ENCODE data around the gene IGSF5. TPM values are rescaled to one million over a fixed set of nuclear protein-coding genes. Genes with fewer than 3 reads are reported as not detected.
"Not testable (repeated sequence)": the region's sequence is repeated elsewhere in the genome, so short reads cannot be mapped to it uniquely, and the experiment has no call there.

IGSF5 gene
- total RNA-seq (1 to 10 TPM; 5.0 to 8.4 (median 6.2) TPM), polyA plus RNA-seq (4.4 TPM)
- long read RNA-seq, donor 1, partial matches to known transcripts: 0 of 8 reads
- long read RNA-seq, donor 1, other reads (novel, unspliced or antisense): 8 of 8 reads
- long read RNA-seq, donor 2, partial matches to known transcripts: 0 of 5 reads
- long read RNA-seq, donor 2, other reads (novel, unspliced or antisense): 5 of 5 reads
- long read RNA-seq, donor 3, partial matches to known transcripts: 0 of 5 reads
- long read RNA-seq, donor 3, other reads (novel, unspliced or antisense): 5 of 5 reads
- long read RNA-seq, donor 4, partial matches to known transcripts: 0 of 3 reads
- long read RNA-seq, donor 4, other reads (novel, unspliced or antisense): 3 of 3 reads

DNA sequence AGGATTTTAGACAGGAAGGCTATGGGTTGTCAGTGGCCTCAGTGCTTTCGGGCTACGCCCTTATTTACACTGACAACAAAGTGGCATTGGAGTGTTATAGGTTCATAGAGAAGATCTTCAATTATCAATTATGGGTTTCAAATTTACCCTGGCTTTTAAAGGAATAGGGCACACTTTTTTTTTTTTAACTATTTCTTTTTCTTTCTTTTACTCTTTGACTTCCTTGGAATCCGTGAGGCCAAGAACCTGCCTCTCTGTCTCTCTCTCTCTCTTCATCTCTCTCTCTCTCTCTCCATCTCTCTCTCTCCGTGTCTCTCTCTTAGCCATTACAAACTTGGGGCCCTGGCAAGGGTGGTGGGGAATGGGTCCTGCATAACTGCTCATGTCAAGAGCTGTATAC lies at the start of gene IGSF5:
TSS of gene IGSF5 (plus strand) at position 301 of the 400 bp plus-strand sequence. CDS start 327 bp downstream, outside the sequence.
- H3K9me3 ChIP-seq (ENCODE audit: control insufficient read depth, low read length); ATAC-seq; intact Hi-C loops (cut with DNase I); H3K4me1 ChIP-seq (ENCODE audit: control insufficient read depth, insufficient read depth, low read length); H3K27me3 ChIP-seq (ENCODE audit: control insufficient read depth, insufficient read depth); H3K27ac ChIP-seq (ENCODE audit: low read length); H3K4me3 ChIP-seq (ENCODE audit: low read length); DNase-seq: not testable (repeated sequence)
- 80% methylated on average over 4 of the region's 4 CpGs for WGBS

- ATAC-seq (no peak), DNase-seq (no peak)
- no peaks in the 10 kb centered on the region for H3K9me3 ChIP-seq (ENCODE audit: control insufficient read depth, low read length)
- H3K4me1 ChIP-seq (ENCODE audit: control insufficient read depth, insufficient read depth, low read length): no peaks in the 10 kb centered on the region
- no peak overlapping the region for H3K27ac ChIP-seq (ENCODE audit: low read length)
- H3K4me3 ChIP-seq (ENCODE audit: low read length): no peak overlapping the region
- intact Hi-C loops (cut with DNase I): no loop called here
- no peaks in the 10 kb centered on the region for H3K27me3 ChIP-seq (ENCODE audit: control insufficient read depth, insufficient read depth)
- WGBS: 90% methylated on average over 7 of the region's 7 CpGs
These were observed 48.8 kb upstream of the IGSF5 start for GRCh38 chr21:39696196-39696595.

- WGBS: 62% methylated on average over 4 of the region's 4 CpGs
- DNase-seq (no peak), ATAC-seq (no peak)
- no peaks in the 10 kb centered on the region for H3K9me3 ChIP-seq (ENCODE audit: control insufficient read depth, low read length)
- no peaks in the 10 kb centered on the region for H3K27me3 ChIP-seq (ENCODE audit: control insufficient read depth, insufficient read depth)
- intact Hi-C loops (cut with DNase I): no loop called here
- no peak overlapping the region for H3K4me3 ChIP-seq (ENCODE audit: low read length)
- no peaks in the 10 kb centered on the region for H3K4me1 ChIP-seq (ENCODE audit: control insufficient read depth, insufficient read depth, low read length)
- no peak overlapping the region for H3K27ac ChIP-seq (ENCODE audit: low read length)
These were observed 48.4 kb upstream of the IGSF5 start for GRCh38 chr21:39696618-39697017.

GRCh38 chr21:39700318-39700717 lies 44.7 kb upstream of the IGSF5 start:
- intact Hi-C loops (cut with DNase I): no loop called here
- no peak overlapping the region for H3K27ac ChIP-seq (ENCODE audit: low read length)
- WGBS: 69% methylated on average over 2 of the region's 2 CpGs
- H3K27me3 ChIP-seq (ENCODE audit: control insufficient read depth, insufficient read depth): no peaks in the 10 kb centered on the region
- ATAC-seq: no peak
- no peaks in the 10 kb centered on the region for H3K9me3 ChIP-seq (ENCODE audit: control insufficient read depth, low read length)
- no peak for DNase-seq
- no peaks in the 10 kb centered on the region for H3K4me1 ChIP-seq (ENCODE audit: control insufficient read depth, insufficient read depth, low read length)
- no peak overlapping the region for H3K4me3 ChIP-seq (ENCODE audit: low read length)

GRCh38 chr21:39703578-39703977 lies 41.4 kb upstream of the IGSF5 start:
- Histone ChIP-seq H3K27ac (ENCODE audit: low read length) (no peak overlapping the region), H3K4me1 (ENCODE audit: control insufficient read depth, insufficient read depth, low read length) (no peaks in the 10 kb centered on the region), H3K27me3 (ENCODE audit: control insufficient read depth, insufficient read depth) (no peaks in the 10 kb centered on the region), H3K4me3 (ENCODE audit: low read length) (no peak overlapping the region), H3K9me3 (ENCODE audit: control insufficient read depth, low read length) (no peaks in the 10 kb centered on the region)
- intact Hi-C loops (cut with DNase I): no loop called here
- DNase-seq: no peak
- 83% methylated on average over 1 of the region's 1 CpG for WGBS
- no peak for ATAC-seq

DNA sequence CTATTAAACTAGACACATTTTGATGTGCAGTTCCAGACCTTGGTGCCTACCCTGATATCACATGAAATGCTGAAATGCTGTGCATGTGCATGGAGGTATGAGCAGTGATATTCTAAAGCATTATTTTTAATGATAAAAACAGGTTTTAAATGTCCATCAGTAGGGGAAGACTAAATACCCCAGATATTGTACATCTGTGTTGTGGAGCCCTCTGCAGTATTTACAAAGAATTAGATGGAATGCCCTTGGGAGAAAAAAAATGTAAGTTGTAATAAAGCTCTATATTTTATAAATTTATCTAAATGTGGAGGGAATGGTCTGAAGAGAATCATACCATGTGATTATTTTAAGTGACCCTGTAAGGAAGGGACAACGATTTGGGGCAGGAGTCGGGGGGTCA lies 39.1 kb upstream of the IGSF5 start:
- H3K4me3 ChIP-seq (ENCODE audit: low read length): no peak overlapping the region
- WGBS: 87% methylated on average over 2 of the region's 2 CpGs
- H3K27me3 ChIP-seq (ENCODE audit: control insufficient read depth, insufficient read depth): no peaks in the 10 kb centered on the region
- no peak overlapping the region for H3K27ac ChIP-seq (ENCODE audit: low read length)
- DNase-seq (no peak), ATAC-seq (no peak)
- no peaks in the 10 kb centered on the region for H3K4me1 ChIP-seq (ENCODE audit: control insufficient read depth, insufficient read depth, low read length)
- no peaks in the 10 kb centered on the region for H3K9me3 ChIP-seq (ENCODE audit: control insufficient read depth, low read length)
- intact Hi-C loops (cut with DNase I): no loop called here

- Histone ChIP-seq H3K9me3 (ENCODE audit: control insufficient read depth, low read length) (no peaks in the 10 kb centered on the region), H3K4me1 (ENCODE audit: control insufficient read depth, insufficient read depth, low read length) (no peaks in the 10 kb centered on the region), H3K4me3 (ENCODE audit: low read length) (no peak overlapping the region), H3K27me3 (ENCODE audit: control insufficient read depth, insufficient read depth) (no peaks in the 10 kb centered on the region), H3K27ac (ENCODE audit: low read length) (no peak overlapping the region)
- DNase-seq: no peak
- 13% methylated on average over 1 of the region's 1 CpG for WGBS
- intact Hi-C loops (cut with DNase I): no loop called here
- ATAC-seq: no peak
These were observed 37.7 kb upstream of the IGSF5 start for GRCh38 chr21:39707316-39707715.

- no peaks in the 10 kb centered on the region for H3K9me3 ChIP-seq (ENCODE audit: control insufficient read depth, low read length)
- WGBS: 94% methylated on average over 8 of the region's 8 CpGs
- DNase-seq: no peak
- no peak for ATAC-seq
- no peaks in the 10 kb centered on the region for H3K27me3 ChIP-seq (ENCODE audit: control insufficient read depth, insufficient read depth)
- no peaks in the 10 kb centered on the region for H3K4me1 ChIP-seq (ENCODE audit: control insufficient read depth, insufficient read depth, low read length)
- intact Hi-C loops (cut with DNase I): loop anchor here in 1 of 4 donors (5.0 kb wide), 1 partner anchor 184 kb away; no protein-coding TSS in a partner anchor
- no peak overlapping the region for H3K27ac ChIP-seq (ENCODE audit: low read length)
- no peak overlapping the region for H3K4me3 ChIP-seq (ENCODE audit: low read length)
These were observed 34.1 kb upstream of the IGSF5 start for GRCh38 chr21:39710866-39711265.

- ATAC-seq (no peak), DNase-seq (no peak)
- H3K4me3 ChIP-seq (ENCODE audit: low read length): no peak overlapping the region
- no peaks in the 10 kb centered on the region for H3K27me3 ChIP-seq (ENCODE audit: control insufficient read depth, insufficient read depth)
- intact Hi-C loops (cut with DNase I): loop anchor here in 1 of 4 donors (5.0 kb wide), 1 partner anchor 185 kb away; no protein-coding TSS in a partner anchor
- 70% methylated on average over 7 of the region's 7 CpGs for WGBS
- no peak overlapping the region for H3K27ac ChIP-seq (ENCODE audit: low read length)
- no peaks in the 10 kb centered on the region for H3K4me1 ChIP-seq (ENCODE audit: control insufficient read depth, insufficient read depth, low read length)
- H3K9me3 ChIP-seq (ENCODE audit: control insufficient read depth, low read length): no peaks in the 10 kb centered on the region
These were observed 32.7 kb upstream of the IGSF5 start for GRCh38 chr21:39712273-39712672.

DNA sequence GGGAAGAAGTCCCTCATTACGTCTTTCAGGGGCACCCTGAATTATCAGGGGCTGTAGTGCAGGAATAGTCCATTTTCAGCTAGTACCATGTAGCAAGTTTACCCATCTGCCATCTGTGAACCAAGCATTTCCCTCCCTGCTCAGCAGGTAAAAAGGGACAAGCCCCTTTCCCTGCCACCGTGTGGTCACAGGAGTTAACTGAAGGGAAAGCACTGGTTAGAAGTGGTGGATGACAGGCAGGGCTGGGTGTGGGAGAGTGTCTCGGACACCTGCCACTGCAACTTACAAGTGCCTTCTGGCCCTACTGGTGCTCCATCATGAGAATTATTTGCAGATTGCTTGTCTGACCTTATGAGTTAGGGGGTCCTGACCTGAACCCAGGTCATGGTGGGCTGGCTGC lies 32.0 kb upstream of the IGSF5 start:
- DNase-seq (no peak), ATAC-seq (no peak)
- H3K27me3 ChIP-seq (ENCODE audit: control insufficient read depth, insufficient read depth): no peaks in the 10 kb centered on the region
- intact Hi-C loops (cut with DNase I): loop anchor here in 1 of 4 donors (5.0 kb wide), 1 partner anchor 186 kb away; no protein-coding TSS in a partner anchor
- no peak overlapping the region for H3K4me3 ChIP-seq (ENCODE audit: low read length)
- H3K9me3 ChIP-seq (ENCODE audit: control insufficient read depth, low read length): no peaks in the 10 kb centered on the region
- no peaks in the 10 kb centered on the region for H3K4me1 ChIP-seq (ENCODE audit: control insufficient read depth, insufficient read depth, low read length)
- no peak overlapping the region for H3K27ac ChIP-seq (ENCODE audit: low read length)
- 67% methylated on average over 3 of the region's 3 CpGs for WGBS

DNA sequence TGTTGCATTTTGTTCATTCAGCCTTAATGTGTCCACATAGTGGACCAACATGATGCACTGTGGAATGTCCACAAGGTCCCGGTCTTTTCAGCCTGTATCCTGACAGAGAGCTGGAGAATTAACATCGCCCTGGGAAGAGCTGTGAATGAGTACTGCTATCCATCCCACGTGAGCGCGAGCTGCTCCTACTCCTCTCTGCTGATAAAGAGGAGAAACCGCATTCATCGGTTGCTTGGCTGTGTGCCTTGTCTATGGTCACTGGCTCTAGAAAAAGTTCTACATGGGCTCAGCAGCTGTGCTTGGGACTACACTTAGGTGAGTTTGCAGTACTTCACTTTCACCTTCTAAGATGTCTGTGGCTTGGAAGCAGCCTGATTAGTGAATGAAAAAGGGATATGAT lies 31.1 kb upstream of the IGSF5 start:
- DNase-seq (no peak), ATAC-seq (peak in 1 of 2 donors; percentile 44)
- intact Hi-C loops (cut with DNase I): loop anchor here in 2 of 4 donors (2.0 to 5.0 kb wide), 2 partner anchors 187 to 195 kb away; no protein-coding TSS in a partner anchor

More for the DNA sequence above, 31.1 kb upstream of the IGSF5 start:
- no peak overlapping the region for H3K27ac ChIP-seq (ENCODE audit: low read length)
- WGBS: 39% methylated on average over 7 of the region's 7 CpGs
- no peaks in the 10 kb centered on the region for H3K27me3 ChIP-seq (ENCODE audit: control insufficient read depth, insufficient read depth)
- H3K4me1 ChIP-seq (ENCODE audit: control insufficient read depth, insufficient read depth, low read length): no peaks in the 10 kb centered on the region
- no peaks in the 10 kb centered on the region for H3K9me3 ChIP-seq (ENCODE audit: control insufficient read depth, low read length)
- H3K4me3 ChIP-seq (ENCODE audit: low read length): no peak overlapping the region

Measured in right cardiac atrium (tissue), 5 donors.